ENCODE measurements around the gene TNFRSF25. TPM values are rescaled to one million over a fixed set of nuclear protein-coding genes. Genes with fewer than 3 reads are reported as not detected.

Gene TNFRSF25
- total and polyA plus RNA-seq, 2 of the 8 experiments (the other 6 are each of a cell fraction or from before 2014, with no cell fraction given) = 10.7 to 19.5 TPM

GRCh38 chr1:6450943-6451373, 15.0 kb downstream of the TNFRSF25 start:
- Histone ChIP-seq H2AK5ac (ENCODE audit: low read depth, low read length) (no peak overlapping the region), H3K23ac (ENCODE audit: insufficient read length) (no peak overlapping the region), H3K23me2 (ENCODE audit: low read depth, low read length) (peaks cover 13% of the 10 kb centered on the region; the same call in 1 of the 2 replicates), H2BK12ac (ENCODE audit: low read depth, low read length) (0 out of 2 replicates have a peak overlapping the region, but pooled peaks have one; percentile 17), H4K5ac (ENCODE audit: insufficient read length, low read depth, low read length) (no peak overlapping the region), H3K27me3 (replicated peaks in 1 of 4; ENCODE audit: control insufficient read depth in 3 of 4, extremely low read depth in 1 of 4, insufficient read depth in 3 of 4, low read length in 3 of 4) (peaks cover 5 to 35% (median 22%) of the 10 kb centered on the region in 4 experiments; a peak in 6 of 7 replicates), H3K4me2 (ENCODE audit: insufficient read depth in 1 of 2, low read depth in 2 of 2, low read length in 2 of 2) (no peak overlapping the region), H4K20me1 (replicated peaks in 1 of 2; ENCODE audit: control insufficient read depth in 1 of 2, insufficient read depth in 2 of 2, low read length in 2 of 2) (no peaks in the 10 kb centered on the region), H2BK5ac (ENCODE audit: low read depth, low read length) (no peak overlapping the region), H4K8ac (ENCODE audit: extremely low read depth, insufficient read depth, low read length) (peak overlapping the region; percentile 3; the same call in 1 of the 2 replicates), H3K36me3 (ENCODE audit: control insufficient read depth in 2 of 4, insufficient read depth in 4 of 4, low read length in 3 of 4) (no peaks in the 10 kb centered on the region; a peak in 1 of 8 replicates), H2BK20ac (ENCODE audit: low read length) (no peak overlapping the region), H3K9ac (replicated peaks in 1 of 4; ENCODE audit: extremely low read depth in 1 of 4, low read depth in 3 of 4, low read length in 3 of 4) (no peak overlapping the region), H3K14ac (ENCODE audit: insufficient read length) (no peak overlapping the region), H3K79me1 (ENCODE audit: low read depth, low read length) (no peaks in the 10 kb centered on the region), H3K79me2 (ENCODE audit: control insufficient read depth in 1 of 2, insufficient read depth in 2 of 2, low read length in 2 of 2) (no peaks in the 10 kb centered on the region), H2BK120ac (replicated peaks; ENCODE audit: low read depth, low read length) (no peak overlapping the region), H2BK15ac (ENCODE audit: low read length) (0 out of 2 replicates have a peak overlapping the region, but pooled peaks have one; percentile 8), H4K91ac (replicated peaks; ENCODE audit: insufficient read length, low read length) (no peak overlapping the region), H3K27ac (ENCODE audit: low read depth, low read length) (no peak overlapping the region), H3K9me3 (ENCODE audit: insufficient read depth in 2 of 2, low read depth in 1 of 2, low read length in 1 of 2) (no peaks in the 10 kb centered on the region; a peak in 1 of 4 replicates), H3K56ac (replicated peaks; ENCODE audit: insufficient read length, low read depth, low read length) (no peak overlapping the region), H3K18ac (ENCODE audit: extremely low read depth, low read length) (no peak overlapping the region), H3K4me3 (ENCODE audit: extremely low read depth in 1 of 4, insufficient read depth in 2 of 4, low read depth in 3 of 4, low read length in 4 of 4) (no peak overlapping the region), H3K4ac (replicated peaks; ENCODE audit: insufficient read length, low read depth, low read length) (no peak overlapping the region), H2AFZ (ENCODE audit: low read length) (no peak overlapping the region), H3K4me1 (replicated peaks in 1 of 4; ENCODE audit: control insufficient read depth in 3 of 4, insufficient read depth in 4 of 4, low read length in 3 of 4) (peaks cover 0 to 26% (median 18%) of the 10 kb centered on the region in 4 experiments; a peak in 6 of 7 replicates)
- ChIA-PET CTCF (ENCODE audit: partially characterized antibody) (interaction anchor here (1.5 to 16.7 kb wide), 9 partner anchors 12 to 212 kb away, joined by 3 to 168 read pairs (median 13); partner anchors contain the start of genes PLEKHG5 and TNFRSF25), POLR2A (ENCODE audit: partially characterized antibody) (interaction anchor here (3.3 to 12.2 kb wide), 2 partner anchors 12 to 20 kb away, joined by 13 to 123 read pairs; partner anchors contain the start of gene TNFRSF25)
- WGBS, 2 experiments (ENCODE audit: extremely low coverage in 1 of 2, insufficient coverage in 1 of 2, insufficient read length in 1 of 2, insufficient replicate concordance in 2 of 2, low coverage in 1 of 2, low lambda C conversion rate in 2 of 2, missing lambda C conversion rate in 1 of 2) = 88% methylated on average over 3 of the region's 6 CpGs; no CpG with 5 or more reads in 1 of the 2 experiments
- FAIRE-seq (no peak), DNase-seq (ENCODE audit: low read depth in 1 of 2, low spot score in 2 of 2) (no peak)
- TF ChIP-seq GABPA (IDR thresholded peaks at IDR 0.05; ENCODE audit: borderline replicate concordance, insufficient read depth, low read length) (no peak), JUND (IDR thresholded peaks at IDR 0.05; ENCODE audit: low read length) (no peak), BACH1 (IDR thresholded peaks at IDR 0.05; ENCODE audit: low read length) (no peak), SP2 (IDR thresholded peaks at IDR 0.05; ENCODE audit: low read length) (no peak), RXRA (IDR thresholded peaks at IDR 0.05; ENCODE audit: insufficient read depth, low read depth, low read length) (no peak)

Data from H1 (cell line).